Neural progenitor cell (in vitro differentiated cells): Measurements from ENCODE around the gene TMEM53.

ENCODE experiments used
- CTCF ChIP-seq: fragments of 200-600 bp; sonication (generic); IDR thresholded peaks from 2 replicates; pipeline ENCODE4 v1.5.1; 2017; ENCODE audit warnings: antibody characterized with exemption, mild to moderate bottlenecking
- EZH2 ChIP-seq: fragments of 200-600 bp; sonication (generic); IDR thresholded peaks from 2 replicates; pipeline ENCODE4 v1.6.1; 2017; ENCODE audit warnings: antibody characterized with exemption, mild to moderate bottlenecking, moderate library complexity
- EZH2phosphoT487 ChIP-seq: fragments of 200-600 bp; sonication (generic); IDR thresholded peaks from 2 replicates; pipeline ENCODE4 v1.6.1; 2017; ENCODE audit warnings: antibody characterized with exemption

- TF ChIP-seq CTCF (no peak), EZH2 (no peak), EZH2phosphoT487 (no peak)
Measured at GRCh38 chr1:44641126-44642102, 32.9 kb downstream of the TMEM53 start.
